SK-N-SH treated with all-trans-retinoic acid at 6 μM for 48 hours (cell line): Measurements from ENCODE around the gene ASTN2.

Source experiments
- ATAC-seq: fragments of 200-7000 bp; cut with Tn5 transposase; 3 replicates; pipeline ENCODE4 v1.9.1; 2020; ENCODE audit warnings: mild to moderate bottlenecking, moderate library complexity
- ARNTL ChIP-seq: fragments of 450-650 bp; formaldehyde crosslinking; IDR thresholded peaks from 2 replicates; pipeline ENCODE4 v1.5.0; 2020; ENCODE audit warnings: low read depth, mild to moderate bottlenecking, moderate library complexity, borderline replicate concordance
- BACH2 ChIP-seq: fragments of 250-450 bp; sonication (Bioruptor Pico); IDR thresholded peaks from 2 replicates; pipeline ENCODE4 v1.9.0; 2021; ENCODE audit warnings: mild to moderate bottlenecking, borderline replicate concordance
- CSDC2 ChIP-seq: fragments of 250-450 bp; sonication (Bioruptor Pico); IDR thresholded peaks from 2 replicates; pipeline ENCODE4 v1.5.0; 2020; ENCODE audit warnings: mild to moderate bottlenecking, moderate library complexity
- ISL1 ChIP-seq: fragments of 250-450 bp; sonication (Bioruptor Pico); IDR thresholded peaks from 2 replicates; pipeline ENCODE4 v2.1.2; 2022; ENCODE audit warnings: mild to moderate bottlenecking, moderate library complexity
- OSR1 ChIP-seq: fragments of 250-450 bp; sonication (Bioruptor Pico); IDR thresholded peaks from 2 replicates; pipeline ENCODE4 v1.8.0; 2022; ENCODE audit warnings: moderate library complexity, mild to moderate bottlenecking, inconsistent platforms
- PPARA ChIP-seq: fragments of 250-450 bp; sonication (Bioruptor Pico); IDR thresholded peaks from 2 replicates; pipeline ENCODE4 v1.5.0; 2020; ENCODE audit warnings: mild to moderate bottlenecking, borderline replicate concordance
- RARB ChIP-seq: fragments of 250-450 bp; sonication (Bioruptor Pico); IDR thresholded peaks from 2 replicates; pipeline ENCODE4 v1.8.0; 2021; ENCODE audit warnings: mild to moderate bottlenecking, moderate library complexity
- SNAI2 ChIP-seq: fragments of 250-450 bp; sonication (Bioruptor Pico); IDR thresholded peaks from 2 replicates; pipeline ENCODE4 v1.5.0; 2020; ENCODE audit warnings: mild to moderate bottlenecking, moderate library complexity
- TOX ChIP-seq: fragments of 250-450 bp; sonication (Bioruptor Pico); IDR thresholded peaks from 2 replicates; pipeline ENCODE4 v1.8.0; 2021; ENCODE audit warnings: mild to moderate bottlenecking, moderate library complexity, borderline replicate concordance
- ZC3H10 ChIP-seq: fragments of 250-450 bp; sonication (Bioruptor Pico); IDR thresholded peaks from 2 replicates; pipeline ENCODE4 v1.5.1; 2021; ENCODE audit warnings: mild to moderate bottlenecking, moderate library complexity
- ZFP3 ChIP-seq: fragments of 250-450 bp; sonication (Bioruptor Pico); IDR thresholded peaks from 2 replicates; pipeline ENCODE4 v1.5.0; 2020; ENCODE audit warnings: mild to moderate bottlenecking, moderate library complexity
- ZFP30 ChIP-seq: fragments of 450-650 bp; formaldehyde crosslinking; IDR thresholded peaks from 2 replicates; pipeline ENCODE4 v1.5.0; 2022; ENCODE audit warnings: mild to moderate bottlenecking, moderate library complexity
- ZNF565 ChIP-seq: fragments of 450-650 bp; formaldehyde crosslinking; conservative IDR thresholded peaks from 2 replicates; pipeline ENCODE4 v1.5.0; 2020; ENCODE audit warnings: low read depth, mild to moderate bottlenecking, moderate library complexity
- ZNF70 ChIP-seq: fragments of 450-650 bp; formaldehyde crosslinking; IDR thresholded peaks from 2 replicates; pipeline ENCODE4 v1.5.0; 2020; ENCODE audit warnings: mild to moderate bottlenecking, moderate library complexity
- ZNF8 ChIP-seq: fragments of 450-650 bp; formaldehyde crosslinking; IDR thresholded peaks from 2 replicates; pipeline ENCODE4 v1.5.0; 2020; ENCODE audit warnings: mild to moderate bottlenecking, moderate library complexity
- TF ChIP-seq, protein P1 (sequence below): fragments of 250-450 bp; sonication (Bioruptor Pico); IDR thresholded peaks from 2 replicates; pipeline ENCODE4 v1.5.1; 2020; ENCODE audit warnings: low read depth, mild to moderate bottlenecking, moderate library complexity
- TF ChIP-seq, protein P2 (sequence below): fragments of 250-450 bp; sonication (Bioruptor Pico); IDR thresholded peaks from 2 replicates; pipeline ENCODE4 v1.8.0; 2020; ENCODE audit warnings: mild to moderate bottlenecking, moderate library complexity, borderline replicate concordance
- TF ChIP-seq, protein P3 (sequence below): fragments of 250-450 bp; sonication (Bioruptor Pico); IDR thresholded peaks from 2 replicates; pipeline ENCODE4 v1.5.0; 2020; ENCODE audit warnings: mild to moderate bottlenecking, moderate library complexity
- TF ChIP-seq, protein P4 (sequence below): fragments of 250-450 bp; sonication (Bioruptor Pico); IDR thresholded peaks from 2 replicates; pipeline ENCODE4 v1.5.1; 2021; ENCODE audit warnings: mild to moderate bottlenecking, moderate library complexity

Gene ASTN2

DNA sequence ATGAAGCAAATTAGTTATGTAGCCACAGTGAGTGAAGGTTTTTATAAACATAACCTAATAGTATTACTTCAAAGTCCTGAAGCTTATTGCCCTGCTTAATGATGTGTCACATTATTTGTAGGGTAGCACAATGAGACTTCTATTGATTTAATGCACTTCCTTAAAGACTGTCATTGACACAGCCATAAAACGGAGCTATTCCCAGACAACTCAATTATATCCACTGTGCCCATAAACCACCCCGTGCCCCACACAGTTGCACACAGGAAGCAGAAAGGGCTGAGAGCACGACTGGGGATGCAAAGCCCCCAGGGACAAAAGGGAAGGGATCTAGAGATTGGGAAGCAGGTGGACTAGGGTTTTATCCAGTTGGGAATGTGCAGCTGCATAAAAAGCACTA is 690.7 kb downstream of the ASTN2 start:
- ATAC-seq, result no peak
- TF ChIP-seq TOX (CRISPR knock-in tag), result no peak
- TF ChIP-seq, protein P1, sequence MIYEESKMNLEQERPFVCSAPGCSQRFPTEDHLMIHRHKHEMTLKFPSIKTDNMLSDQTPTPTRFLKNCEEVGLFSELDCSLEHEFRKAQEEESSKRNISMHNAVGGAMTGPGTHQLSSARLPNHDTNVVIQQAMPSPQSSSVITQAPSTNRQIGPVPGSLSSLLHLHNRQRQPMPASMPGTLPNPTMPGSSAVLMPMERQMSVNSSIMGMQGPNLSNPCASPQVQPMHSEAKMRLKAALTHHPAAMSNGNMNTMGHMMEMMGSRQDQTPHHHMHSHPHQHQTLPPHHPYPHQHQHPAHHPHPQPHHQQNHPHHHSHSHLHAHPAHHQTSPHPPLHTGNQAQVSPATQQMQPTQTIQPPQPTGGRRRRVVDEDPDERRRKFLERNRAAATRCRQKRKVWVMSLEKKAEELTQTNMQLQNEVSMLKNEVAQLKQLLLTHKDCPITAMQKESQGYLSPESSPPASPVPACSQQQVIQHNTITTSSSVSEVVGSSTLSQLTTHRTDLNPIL, result no peak
- no peak for TF ChIP-seq ARNTL (CRISPR knock-in tag)
- TF ChIP-seq, protein P2, sequence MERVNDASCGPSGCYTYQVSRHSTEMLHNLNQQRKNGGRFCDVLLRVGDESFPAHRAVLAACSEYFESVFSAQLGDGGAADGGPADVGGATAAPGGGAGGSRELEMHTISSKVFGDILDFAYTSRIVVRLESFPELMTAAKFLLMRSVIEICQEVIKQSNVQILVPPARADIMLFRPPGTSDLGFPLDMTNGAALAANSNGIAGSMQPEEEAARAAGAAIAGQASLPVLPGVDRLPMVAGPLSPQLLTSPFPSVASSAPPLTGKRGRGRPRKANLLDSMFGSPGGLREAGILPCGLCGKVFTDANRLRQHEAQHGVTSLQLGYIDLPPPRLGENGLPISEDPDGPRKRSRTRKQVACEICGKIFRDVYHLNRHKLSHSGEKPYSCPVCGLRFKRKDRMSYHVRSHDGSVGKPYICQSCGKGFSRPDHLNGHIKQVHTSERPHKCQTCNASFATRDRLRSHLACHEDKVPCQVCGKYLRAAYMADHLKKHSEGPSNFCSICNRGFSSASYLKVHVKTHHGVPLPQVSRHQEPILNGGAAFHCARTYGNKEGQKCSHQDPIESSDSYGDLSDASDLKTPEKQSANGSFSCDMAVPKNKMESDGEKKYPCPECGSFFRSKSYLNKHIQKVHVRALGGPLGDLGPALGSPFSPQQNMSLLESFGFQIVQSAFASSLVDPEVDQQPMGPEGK (CRISPR knock-in tag), result no peak
- TF ChIP-seq ZNF565 (CRISPR knock-in tag), result no peak
- no peak for TF ChIP-seq ZC3H10 (CRISPR knock-in tag)
- TF ChIP-seq ZNF70, result no peak
- TF ChIP-seq BACH2 (CRISPR knock-in tag), result no peak
- TF ChIP-seq SNAI2 (CRISPR knock-in tag), result no peak
- TF ChIP-seq ZFP3 (CRISPR knock-in tag), result no peak
- no peak for TF ChIP-seq CSDC2 (CRISPR knock-in tag)
- TF ChIP-seq ZFP30 (CRISPR knock-in tag), result no peak
- TF ChIP-seq RARB, result no peak
- TF ChIP-seq OSR1, result no peak
- TF ChIP-seq PPARA, result no peak
- TF ChIP-seq, protein P3, sequence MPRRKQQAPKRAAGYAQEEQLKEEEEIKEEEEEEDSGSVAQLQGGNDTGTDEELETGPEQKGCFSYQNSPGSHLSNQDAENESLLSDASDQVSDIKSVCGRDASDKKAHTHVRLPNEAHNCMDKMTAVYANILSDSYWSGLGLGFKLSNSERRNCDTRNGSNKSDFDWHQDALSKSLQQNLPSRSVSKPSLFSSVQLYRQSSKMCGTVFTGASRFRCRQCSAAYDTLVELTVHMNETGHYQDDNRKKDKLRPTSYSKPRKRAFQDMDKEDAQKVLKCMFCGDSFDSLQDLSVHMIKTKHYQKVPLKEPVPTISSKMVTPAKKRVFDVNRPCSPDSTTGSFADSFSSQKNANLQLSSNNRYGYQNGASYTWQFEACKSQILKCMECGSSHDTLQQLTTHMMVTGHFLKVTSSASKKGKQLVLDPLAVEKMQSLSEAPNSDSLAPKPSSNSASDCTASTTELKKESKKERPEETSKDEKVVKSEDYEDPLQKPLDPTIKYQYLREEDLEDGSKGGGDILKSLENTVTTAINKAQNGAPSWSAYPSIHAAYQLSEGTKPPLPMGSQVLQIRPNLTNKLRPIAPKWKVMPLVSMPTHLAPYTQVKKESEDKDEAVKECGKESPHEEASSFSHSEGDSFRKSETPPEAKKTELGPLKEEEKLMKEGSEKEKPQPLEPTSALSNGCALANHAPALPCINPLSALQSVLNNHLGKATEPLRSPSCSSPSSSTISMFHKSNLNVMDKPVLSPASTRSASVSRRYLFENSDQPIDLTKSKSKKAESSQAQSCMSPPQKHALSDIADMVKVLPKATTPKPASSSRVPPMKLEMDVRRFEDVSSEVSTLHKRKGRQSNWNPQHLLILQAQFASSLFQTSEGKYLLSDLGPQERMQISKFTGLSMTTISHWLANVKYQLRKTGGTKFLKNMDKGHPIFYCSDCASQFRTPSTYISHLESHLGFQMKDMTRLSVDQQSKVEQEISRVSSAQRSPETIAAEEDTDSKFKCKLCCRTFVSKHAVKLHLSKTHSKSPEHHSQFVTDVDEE (CRISPR knock-in tag), result no peak
- no peak for TF ChIP-seq ZNF8 (CRISPR knock-in tag)

DNA sequence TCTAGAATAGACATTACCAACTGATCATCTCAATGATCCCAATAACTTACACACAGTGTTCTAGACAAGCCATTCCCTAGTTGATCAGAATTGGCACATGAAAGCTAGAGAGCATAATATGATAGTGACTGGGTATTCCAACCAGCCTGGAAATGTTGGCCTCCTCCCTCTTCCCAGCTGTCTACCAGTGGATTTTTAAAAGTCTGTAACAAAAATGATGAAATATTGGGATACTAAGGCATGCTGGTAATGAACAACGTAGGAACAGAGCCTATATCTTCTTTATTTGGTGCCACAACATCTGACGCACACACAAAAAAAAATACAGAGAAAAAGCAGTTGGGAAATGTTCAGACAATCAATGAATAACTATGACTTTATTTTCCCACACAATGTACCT is 692.9 kb downstream of the ASTN2 start:
- TF ChIP-seq, protein P1, result no peak
- no peak for ATAC-seq

DNA sequence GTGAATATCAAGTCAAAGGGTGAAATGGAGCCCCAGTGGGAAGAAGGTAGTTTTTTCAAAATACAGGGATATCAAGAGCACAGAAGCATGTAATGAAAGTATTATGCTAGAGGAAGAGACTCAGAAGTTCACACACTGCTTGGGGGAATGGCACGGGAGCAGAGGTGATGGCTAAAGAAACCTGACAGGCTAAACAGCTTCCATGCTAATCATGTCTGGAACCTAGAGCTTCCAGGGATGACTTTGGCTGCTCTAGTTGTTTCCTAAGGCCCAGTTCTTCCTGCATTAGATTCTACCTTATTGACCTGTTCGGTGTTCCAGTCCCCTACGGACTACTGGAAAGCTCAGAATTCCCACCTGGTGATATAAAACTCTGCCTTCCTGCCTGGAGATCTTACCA is 693.4 kb downstream of the ASTN2 start:
- no peak for TF ChIP-seq BACH2 (CRISPR knock-in tag)
- TF ChIP-seq TOX (CRISPR knock-in tag), result no peak
- TF ChIP-seq PPARA, result no peak
- TF ChIP-seq, protein P3 (CRISPR knock-in tag), result no peak
- ATAC-seq, result no peak

DNA sequence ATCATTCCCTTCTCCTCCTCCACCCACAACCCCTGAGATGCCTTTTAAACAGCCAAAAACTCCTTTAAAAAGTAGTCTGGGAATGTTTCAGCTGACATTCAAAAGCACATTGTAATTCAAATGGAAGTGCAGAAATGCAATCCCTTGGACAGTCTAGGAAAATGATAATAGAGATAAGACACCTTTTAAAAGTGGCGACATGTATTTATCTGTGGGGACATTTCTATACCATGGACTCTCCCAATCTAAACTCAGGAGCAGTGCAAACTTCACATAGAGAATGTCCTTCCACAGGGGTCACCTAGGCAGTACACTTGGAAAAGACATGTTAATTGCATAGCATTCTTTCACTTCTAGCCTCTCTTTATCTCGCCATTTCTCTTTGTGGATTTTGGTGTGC is 694.7 kb downstream of the ASTN2 start:
- no peak for ATAC-seq
- TF ChIP-seq, protein P1, result no peak
- TF ChIP-seq ISL1 (CRISPR knock-in tag), result no peak
- no peak for TF ChIP-seq ZFP3 (CRISPR knock-in tag)
- TF ChIP-seq, protein P4, sequence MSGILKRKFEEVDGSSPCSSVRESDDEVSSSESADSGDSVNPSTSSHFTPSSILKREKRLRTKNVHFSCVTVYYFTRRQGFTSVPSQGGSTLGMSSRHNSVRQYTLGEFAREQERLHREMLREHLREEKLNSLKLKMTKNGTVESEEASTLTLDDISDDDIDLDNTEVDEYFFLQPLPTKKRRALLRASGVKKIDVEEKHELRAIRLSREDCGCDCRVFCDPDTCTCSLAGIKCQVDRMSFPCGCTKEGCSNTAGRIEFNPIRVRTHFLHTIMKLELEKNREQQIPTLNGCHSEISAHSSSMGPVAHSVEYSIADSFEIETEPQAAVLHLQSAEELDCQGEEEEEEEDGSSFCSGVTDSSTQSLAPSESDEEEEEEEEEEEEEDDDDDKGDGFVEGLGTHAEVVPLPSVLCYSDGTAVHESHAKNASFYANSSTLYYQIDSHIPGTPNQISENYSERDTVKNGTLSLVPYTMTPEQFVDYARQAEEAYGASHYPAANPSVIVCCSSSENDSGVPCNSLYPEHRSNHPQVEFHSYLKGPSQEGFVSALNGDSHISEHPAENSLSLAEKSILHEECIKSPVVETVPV, result no peak
- TF ChIP-seq CSDC2 (CRISPR knock-in tag), result no peak
- TF ChIP-seq PPARA, result no peak
- TF ChIP-seq TOX (CRISPR knock-in tag), result no peak
- no peak for TF ChIP-seq ARNTL (CRISPR knock-in tag)
- TF ChIP-seq, protein P3 (CRISPR knock-in tag), result no peak
- no peak for TF ChIP-seq OSR1
- TF ChIP-seq SNAI2 (CRISPR knock-in tag), result no peak
